ENCODE measurements around the gene PRPSAP1. TPM values are rescaled to one million over a fixed set of nuclear protein-coding genes. Genes with fewer than 3 reads are reported as not detected.

The PRPSAP1 gene
- total and polyA plus RNA-seq, 12 donors, result 26.0 to 79.3 (median 43.1) TPM

DNA sequence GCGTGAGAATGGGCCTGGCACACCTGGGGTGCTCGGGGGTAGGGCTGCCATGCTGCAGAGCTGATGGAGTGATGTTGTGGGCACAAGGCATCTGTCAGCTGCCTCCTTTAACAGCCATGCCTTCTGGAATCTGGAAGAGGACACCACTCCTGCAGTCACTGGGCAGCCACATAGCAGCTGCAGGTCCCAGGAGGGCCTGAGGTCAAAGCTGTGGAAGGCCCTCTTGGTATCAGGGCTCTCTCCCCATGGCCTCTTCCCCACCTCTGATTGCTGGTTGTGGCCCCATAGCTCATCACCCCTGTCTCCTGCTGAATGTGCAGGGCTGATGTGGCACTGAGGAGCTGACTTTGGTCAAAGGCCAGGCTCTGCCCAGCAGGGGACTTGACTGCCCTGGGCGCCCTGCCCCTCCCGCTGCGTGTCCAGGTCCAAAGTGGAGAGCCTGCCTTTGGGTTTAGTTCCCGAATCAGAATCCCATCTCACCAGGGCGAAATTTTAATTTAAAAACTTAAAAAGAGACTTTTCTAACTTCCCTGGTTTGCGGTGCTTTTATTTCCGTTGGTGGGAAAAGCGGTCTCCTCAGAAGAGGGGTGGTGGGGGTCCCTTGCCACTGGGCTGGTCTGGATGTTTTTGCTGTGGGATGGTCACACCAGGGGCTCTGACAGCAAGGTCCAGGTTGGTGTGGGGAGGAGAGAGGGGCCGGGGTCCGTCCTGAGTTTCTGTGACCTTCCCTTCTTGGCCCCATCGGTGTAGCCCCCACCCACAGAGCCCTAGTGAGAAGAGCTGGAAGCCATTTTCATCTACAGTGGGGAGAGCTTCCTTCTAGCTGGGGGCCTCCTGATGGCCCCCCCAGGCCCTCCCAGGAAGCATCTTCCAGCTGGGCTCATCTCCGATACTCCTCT lies 82.7 kb downstream of the PRPSAP1 start:
- Histone ChIP-seq H3K36me3 (replicated peaks in 1 of 2) (peaks cover 0 to 5% of the 10 kb centered on the region in 2 donors), H3K4me1 (replicated peaks in 1 of 2) (peaks cover 11 to 50% of the 10 kb centered on the region in 2 donors), H3K27me3 (no peaks in the 10 kb centered on the region), H3K9me3 (replicated peaks in 1 of 3) (no peaks in the 10 kb centered on the region), H3K4me3 (peak overlapping the region in 1 of 4 donors; percentile 60), H3K27ac (peak overlapping the region in 1 of 5 donors; percentile 59)
- no peak for DNase-seq
- TF ChIP-seq, protein P1, sequence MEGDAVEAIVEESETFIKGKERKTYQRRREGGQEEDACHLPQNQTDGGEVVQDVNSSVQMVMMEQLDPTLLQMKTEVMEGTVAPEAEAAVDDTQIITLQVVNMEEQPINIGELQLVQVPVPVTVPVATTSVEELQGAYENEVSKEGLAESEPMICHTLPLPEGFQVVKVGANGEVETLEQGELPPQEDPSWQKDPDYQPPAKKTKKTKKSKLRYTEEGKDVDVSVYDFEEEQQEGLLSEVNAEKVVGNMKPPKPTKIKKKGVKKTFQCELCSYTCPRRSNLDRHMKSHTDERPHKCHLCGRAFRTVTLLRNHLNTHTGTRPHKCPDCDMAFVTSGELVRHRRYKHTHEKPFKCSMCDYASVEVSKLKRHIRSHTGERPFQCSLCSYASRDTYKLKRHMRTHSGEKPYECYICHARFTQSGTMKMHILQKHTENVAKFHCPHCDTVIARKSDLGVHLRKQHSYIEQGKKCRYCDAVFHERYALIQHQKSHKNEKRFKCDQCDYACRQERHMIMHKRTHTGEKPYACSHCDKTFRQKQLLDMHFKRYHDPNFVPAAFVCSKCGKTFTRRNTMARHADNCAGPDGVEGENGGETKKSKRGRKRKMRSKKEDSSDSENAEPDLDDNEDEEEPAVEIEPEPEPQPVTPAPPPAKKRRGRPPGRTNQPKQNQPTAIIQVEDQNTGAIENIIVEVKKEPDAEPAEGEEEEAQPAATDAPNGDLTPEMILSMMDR (IDR thresholded peaks at IDR 0.05), result no peak
- no peak for TF ChIP-seq POLR2A (IDR thresholded peaks at IDR 0.05)
- intact Hi-C loops (cut with DNase I), result no loop called here
- 83 to 90% (median 87%) methylated on average over 13 to 14 of the region's 14 CpGs for WGBS, 4 donors

DNA sequence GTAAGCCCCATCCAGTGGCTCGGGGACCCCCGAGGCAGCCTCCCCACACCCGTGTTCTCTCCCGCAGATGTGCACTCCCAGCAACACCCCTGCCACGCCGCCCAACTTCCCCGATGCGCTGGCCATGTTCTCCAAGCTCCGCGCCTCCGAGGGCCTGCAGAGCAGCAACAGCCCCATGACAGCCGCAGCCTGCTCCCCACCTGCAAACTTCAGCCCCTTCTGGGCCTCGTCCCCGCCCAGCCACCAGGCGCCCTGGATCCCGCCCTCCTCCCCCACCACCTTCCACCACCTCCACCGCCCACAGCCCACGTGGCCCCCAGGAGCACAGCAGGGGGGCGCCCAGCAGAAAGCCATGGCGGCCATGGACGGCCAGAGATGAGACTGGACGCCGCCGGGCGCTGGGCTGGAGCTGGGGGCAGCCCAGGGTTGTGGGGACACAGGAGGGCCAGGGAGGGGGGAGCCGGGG lies 83.6 kb downstream of the PRPSAP1 start:
- intact Hi-C loops (cut with DNase I), result no loop called here
- Histone ChIP-seq H3K9me3 (replicated peaks in 1 of 3) (no peaks in the 10 kb centered on the region), H3K4me3 (no peak overlapping the region), H3K36me3 (replicated peaks in 1 of 2) (peaks cover 0 to 5% of the 10 kb centered on the region in 2 donors), H3K27ac (no peak overlapping the region), H3K27me3 (no peaks in the 10 kb centered on the region), H3K4me1 (replicated peaks in 1 of 2) (peaks cover 11 to 50% of the 10 kb centered on the region in 2 donors)
- no peak for DNase-seq
- TF ChIP-seq, protein P1 (IDR thresholded peaks at IDR 0.05), result no peak
- no peak for TF ChIP-seq POLR2A (IDR thresholded peaks at IDR 0.05)
- WGBS, 4 donors, result 90 to 92% (median 91%) methylated on average over 23 to 26 of the region's 26 CpGs

DNA sequence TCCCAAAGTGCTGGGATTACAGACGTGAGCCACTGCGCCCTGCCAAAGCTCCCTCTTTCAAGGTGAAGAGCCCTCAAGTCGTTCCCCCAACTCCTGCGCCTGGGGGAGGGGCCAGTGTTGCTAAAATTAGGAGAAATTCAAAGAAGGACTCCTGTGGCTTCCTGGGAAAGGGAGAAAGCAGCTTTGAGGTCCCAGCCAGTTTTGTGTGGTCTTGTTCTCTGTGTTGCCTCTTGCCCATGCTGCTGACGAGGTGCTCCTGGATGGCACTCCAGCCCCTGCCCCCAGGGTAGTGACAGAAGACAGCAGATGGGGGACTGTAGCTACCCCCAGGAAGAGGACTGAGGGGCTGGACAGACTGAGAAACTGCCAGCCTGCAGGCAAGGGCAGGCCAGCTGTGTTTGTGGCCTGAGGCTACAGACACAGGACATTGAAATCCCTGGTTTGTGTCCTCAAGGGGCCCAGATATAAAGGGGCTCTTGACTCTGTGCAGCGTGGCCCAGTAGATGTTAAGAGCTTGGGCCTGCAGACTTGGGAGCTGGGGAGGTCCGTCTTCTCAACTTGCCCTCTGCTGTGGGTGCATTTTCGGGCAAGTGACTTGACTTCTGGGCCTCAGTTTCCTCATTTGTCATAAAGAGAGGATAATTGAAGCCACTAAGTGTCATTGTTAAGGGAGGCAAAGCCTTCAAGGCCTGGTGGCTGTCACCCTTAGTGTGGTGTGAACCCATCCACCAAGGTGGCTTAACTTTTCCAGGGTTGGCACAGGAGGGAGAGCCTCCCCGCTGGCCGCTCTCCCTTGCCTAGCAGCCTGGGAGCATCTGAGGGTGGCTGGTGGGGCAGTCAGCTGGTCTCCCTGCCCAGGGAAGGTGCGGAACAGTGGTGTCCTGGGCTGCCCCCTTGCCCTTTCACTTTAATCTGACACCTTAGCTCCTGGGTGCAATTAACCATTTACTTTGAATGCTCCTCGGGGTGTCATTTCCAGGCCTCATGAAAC lies 84.4 kb downstream of the PRPSAP1 start:
- peak overlapping the region in 2 of 5 donors; percentile 24 to 84 for H3K27ac ChIP-seq
- intact Hi-C loops (cut with DNase I), result no loop called here
- WGBS, 4 donors, result 70 to 85% (median 76%) methylated on average over 11 to 12 of the region's 12 CpGs

More for the DNA sequence above, 84.4 kb downstream of the PRPSAP1 start:
- no peaks in the 10 kb centered on the region for H3K9me3 ChIP-seq (replicated peaks in 1 of 3)
- no peak for DNase-seq
- H3K36me3 ChIP-seq (replicated peaks in 1 of 2), result peaks cover 0 to 5% of the 10 kb centered on the region in 2 donors
- peaks cover 15 to 53% of the 10 kb centered on the region in 2 donors for H3K4me1 ChIP-seq (replicated peaks in 1 of 2)
- H3K4me3 ChIP-seq, result no peak overlapping the region
- TF ChIP-seq, protein P1 (IDR thresholded peaks at IDR 0.05), result no peak
- TF ChIP-seq POLR2A (IDR thresholded peaks at IDR 0.05), result no peak
- no peaks in the 10 kb centered on the region for H3K27me3 ChIP-seq

All from adrenal gland (tissue), 12 donors.